SU-DHL-6 (cell line): Measurements from ENCODE around the gene ZNF362.

ENCODE experiments used
- EZH2phosphoT487 ChIP-seq: fragments of 200-600 bp; sonication (generic), shearing (Covaris generic); conservative IDR thresholded peaks from 2 replicates; pipeline ENCODE4 v1.6.1; 2018; ENCODE audit warnings: mild to moderate bottlenecking, antibody characterized with exemption, low read length, moderate library complexity, mixed read lengths
- TF ChIP-seq, protein P1 (sequence below): fragments of 200-600 bp; sonication (generic); IDR thresholded peaks from one replicate; pipeline ENCODE4 v1.5.1; 2017; ENCODE audit warnings: antibody characterized with exemption, mild to moderate bottlenecking, low read length, moderate library complexity; ENCODE audit not compliant: insufficient read depth, poor library complexity, severe bottlenecking

- TF ChIP-seq, protein P1, sequence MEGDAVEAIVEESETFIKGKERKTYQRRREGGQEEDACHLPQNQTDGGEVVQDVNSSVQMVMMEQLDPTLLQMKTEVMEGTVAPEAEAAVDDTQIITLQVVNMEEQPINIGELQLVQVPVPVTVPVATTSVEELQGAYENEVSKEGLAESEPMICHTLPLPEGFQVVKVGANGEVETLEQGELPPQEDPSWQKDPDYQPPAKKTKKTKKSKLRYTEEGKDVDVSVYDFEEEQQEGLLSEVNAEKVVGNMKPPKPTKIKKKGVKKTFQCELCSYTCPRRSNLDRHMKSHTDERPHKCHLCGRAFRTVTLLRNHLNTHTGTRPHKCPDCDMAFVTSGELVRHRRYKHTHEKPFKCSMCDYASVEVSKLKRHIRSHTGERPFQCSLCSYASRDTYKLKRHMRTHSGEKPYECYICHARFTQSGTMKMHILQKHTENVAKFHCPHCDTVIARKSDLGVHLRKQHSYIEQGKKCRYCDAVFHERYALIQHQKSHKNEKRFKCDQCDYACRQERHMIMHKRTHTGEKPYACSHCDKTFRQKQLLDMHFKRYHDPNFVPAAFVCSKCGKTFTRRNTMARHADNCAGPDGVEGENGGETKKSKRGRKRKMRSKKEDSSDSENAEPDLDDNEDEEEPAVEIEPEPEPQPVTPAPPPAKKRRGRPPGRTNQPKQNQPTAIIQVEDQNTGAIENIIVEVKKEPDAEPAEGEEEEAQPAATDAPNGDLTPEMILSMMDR: no peak
- TF ChIP-seq EZH2phosphoT487: no peak
These were observed 20.8 kb upstream of the ZNF362 start for GRCh38 chr1:33235521-33235920.
